ENCODE results near the gene CELF3. TPM values are rescaled to one million over a fixed set of nuclear protein-coding genes. Genes with fewer than 3 reads are reported as not detected.

CELF3 gene
- total RNA-seq, 1 experiment from 2014 or later: 0.07 TPM

DNA sequence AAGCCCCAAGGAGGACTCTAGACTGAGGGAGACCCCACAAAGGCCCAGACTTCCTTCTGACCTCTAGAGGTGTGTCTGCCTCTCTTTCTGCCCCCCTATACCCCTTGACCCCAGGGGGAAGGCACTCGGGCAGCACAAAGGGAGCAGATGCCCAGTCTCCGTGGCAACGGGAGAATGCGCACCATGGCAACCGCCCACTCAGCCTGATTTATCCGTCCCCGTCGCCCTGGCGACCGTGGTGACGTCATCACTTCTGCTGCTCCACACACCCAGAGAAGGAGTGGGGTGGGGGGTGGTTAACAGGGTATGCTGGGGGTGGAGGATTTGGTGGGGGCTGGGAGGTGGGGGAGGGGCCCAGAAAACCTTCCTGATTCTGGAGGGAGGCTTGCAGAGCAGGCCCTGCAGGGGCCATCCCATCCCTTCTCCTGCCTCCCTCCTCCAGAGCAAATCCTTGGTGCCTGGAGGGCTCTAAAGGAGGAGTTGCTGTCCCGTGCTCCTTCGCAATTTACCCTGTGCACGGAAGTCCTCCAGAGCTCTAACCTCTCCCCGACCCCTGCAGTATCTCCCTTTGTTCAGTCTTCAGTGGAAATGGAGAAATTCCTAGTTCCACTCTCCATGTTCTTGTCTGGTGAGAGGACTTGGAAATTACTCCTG lies 6.3 kb downstream of the CELF3 start:
- no peaks in the 10 kb centered on the region for H3K36me3 ChIP-seq (ENCODE audit: low read depth, low read length)
- H3K79me2 ChIP-seq (ENCODE audit: low read length): no peaks in the 10 kb centered on the region
- no peak overlapping the region for H3K4me2 ChIP-seq (ENCODE audit: low read length)
- intact Hi-C loops (cut with micrococcal nuclease): no loop called here
- no peak for ATAC-seq
- TF ChIP-seq EZH2phosphoT487 (IDR thresholded peaks at IDR 0.05; ENCODE audit: borderline replicate concordance, low read length) (no peak), EZH2 (IDR thresholded peaks at IDR 0.05; ENCODE audit: low read length, unreplicated experiment) (no peak)
- TF ChIP-seq, protein P1, sequence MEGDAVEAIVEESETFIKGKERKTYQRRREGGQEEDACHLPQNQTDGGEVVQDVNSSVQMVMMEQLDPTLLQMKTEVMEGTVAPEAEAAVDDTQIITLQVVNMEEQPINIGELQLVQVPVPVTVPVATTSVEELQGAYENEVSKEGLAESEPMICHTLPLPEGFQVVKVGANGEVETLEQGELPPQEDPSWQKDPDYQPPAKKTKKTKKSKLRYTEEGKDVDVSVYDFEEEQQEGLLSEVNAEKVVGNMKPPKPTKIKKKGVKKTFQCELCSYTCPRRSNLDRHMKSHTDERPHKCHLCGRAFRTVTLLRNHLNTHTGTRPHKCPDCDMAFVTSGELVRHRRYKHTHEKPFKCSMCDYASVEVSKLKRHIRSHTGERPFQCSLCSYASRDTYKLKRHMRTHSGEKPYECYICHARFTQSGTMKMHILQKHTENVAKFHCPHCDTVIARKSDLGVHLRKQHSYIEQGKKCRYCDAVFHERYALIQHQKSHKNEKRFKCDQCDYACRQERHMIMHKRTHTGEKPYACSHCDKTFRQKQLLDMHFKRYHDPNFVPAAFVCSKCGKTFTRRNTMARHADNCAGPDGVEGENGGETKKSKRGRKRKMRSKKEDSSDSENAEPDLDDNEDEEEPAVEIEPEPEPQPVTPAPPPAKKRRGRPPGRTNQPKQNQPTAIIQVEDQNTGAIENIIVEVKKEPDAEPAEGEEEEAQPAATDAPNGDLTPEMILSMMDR (conservative IDR thresholded peaks at IDR 0.05; ENCODE audit: low read depth, low read length): no peak
- H3K4me1 ChIP-seq (ENCODE audit: insufficient read depth, low read length): no peaks in the 10 kb centered on the region
- H3K9me2 ChIP-seq (replicated peaks; ENCODE audit: low read length): no peaks in the 10 kb centered on the region
- H3K9ac ChIP-seq (ENCODE audit: low read length): no peak overlapping the region
- H3F3A ChIP-seq (ENCODE audit: low read length, unreplicated experiment): no peaks in the 10 kb centered on the region
- no peak overlapping the region for H2AFZ ChIP-seq (ENCODE audit: low read length)
- H3K27ac ChIP-seq (ENCODE audit: low read length): no peak overlapping the region
- ChIA-PET CTCF (no interaction called here), POLR2A (ENCODE audit: unreplicated experiment) (no interaction called here)
- H4K20me1 ChIP-seq (ENCODE audit: low read length): no peaks in the 10 kb centered on the region
- no peaks in the 10 kb centered on the region for H3K27me3 ChIP-seq (ENCODE audit: low read length)
- BruUV-seq (replicated peaks): no TSS peak
- H3K9me3 ChIP-seq (ENCODE audit: low read length): no peaks in the 10 kb centered on the region
- no peak overlapping the region for H3K4me3 ChIP-seq (ENCODE audit: low read length)
- DNase-seq: no peak

DNA sequence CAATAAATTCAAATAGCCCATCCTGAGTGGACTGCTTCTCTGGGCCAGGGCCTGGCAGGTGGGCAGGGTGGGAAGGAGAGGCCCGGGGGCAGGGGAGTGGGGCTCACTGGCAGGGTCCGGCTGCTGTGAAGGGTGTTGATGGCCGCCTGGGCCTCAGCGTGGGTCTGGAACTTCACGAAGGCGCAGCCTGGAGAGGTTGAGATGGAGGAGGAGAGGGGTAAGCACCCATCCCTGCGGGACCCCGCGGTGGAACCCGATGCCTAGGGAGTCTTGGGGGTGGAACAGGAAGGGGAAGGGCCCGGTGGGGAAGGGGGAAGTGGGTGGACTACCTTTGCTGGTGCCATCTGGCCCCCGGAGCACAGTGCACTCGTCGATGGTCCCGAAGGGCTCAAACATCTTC lies 7.7 kb downstream of the CELF3 start:
- CTCF ChIA-PET: no interaction called here
- intact Hi-C loops (cut with micrococcal nuclease): no loop called here
- Histone ChIP-seq H3K36me3 (ENCODE audit: low read depth, low read length) (no peaks in the 10 kb centered on the region), H3K4me2 (ENCODE audit: low read length) (no peak overlapping the region), H3K4me1 (ENCODE audit: insufficient read depth, low read length) (no peaks in the 10 kb centered on the region), H3K9ac (ENCODE audit: low read length) (no peak overlapping the region), H3K79me2 (ENCODE audit: low read length) (no peaks in the 10 kb centered on the region), H3K4me3 (ENCODE audit: low read length) (no peak overlapping the region), H3K9me2 (replicated peaks; ENCODE audit: low read length) (no peaks in the 10 kb centered on the region), H3F3A (ENCODE audit: low read length, unreplicated experiment) (no peaks in the 10 kb centered on the region), H3K9me3 (ENCODE audit: low read length) (no peaks in the 10 kb centered on the region), H3K27me3 (ENCODE audit: low read length) (no peaks in the 10 kb centered on the region), H2AFZ (ENCODE audit: low read length) (no peak overlapping the region), H3K27ac (ENCODE audit: low read length) (no peak overlapping the region), H4K20me1 (ENCODE audit: low read length) (no peaks in the 10 kb centered on the region)
- POLR2A ChIA-PET (ENCODE audit: unreplicated experiment): no interaction called here
- no peak for ATAC-seq
- BruUV-seq (replicated peaks): no TSS peak
- TF ChIP-seq EZH2 (IDR thresholded peaks at IDR 0.05; ENCODE audit: low read length, unreplicated experiment): no peak
- no peak for TF ChIP-seq EZH2phosphoT487 (IDR thresholded peaks at IDR 0.05; ENCODE audit: borderline replicate concordance, low read length)
- TF ChIP-seq, protein P1 (conservative IDR thresholded peaks at IDR 0.05; ENCODE audit: low read depth, low read length): no peak
- no peak for DNase-seq

DNA sequence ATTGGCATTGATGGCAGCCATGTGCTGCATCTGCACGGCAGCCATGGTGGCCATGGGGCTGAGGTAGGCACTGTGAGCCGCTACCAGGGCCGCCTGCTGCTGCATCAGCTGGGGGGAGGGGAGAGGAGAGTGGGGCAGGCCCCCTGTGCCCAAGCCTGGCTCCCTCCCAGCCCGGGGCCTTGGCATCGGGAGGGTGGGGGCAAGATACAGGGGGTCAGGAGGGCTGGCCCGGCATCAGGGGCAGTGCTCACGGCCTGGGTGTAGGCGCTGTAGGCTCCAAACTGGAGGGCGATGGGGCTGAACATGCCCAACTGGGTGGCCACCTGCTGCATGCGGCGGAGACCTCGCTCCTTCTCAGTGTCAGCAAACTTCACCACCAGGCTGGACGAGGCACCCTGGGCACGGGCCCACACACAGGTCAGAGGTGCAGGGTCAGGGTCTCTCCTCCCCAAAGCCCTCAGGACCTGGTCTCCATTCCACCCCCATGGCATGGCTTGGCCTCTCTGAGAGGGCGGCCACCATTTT lies 9.0 kb downstream of the CELF3 start:
- no peaks in the 10 kb centered on the region for H4K20me1 ChIP-seq (ENCODE audit: low read length)
- no peaks in the 10 kb centered on the region for H3K27me3 ChIP-seq (ENCODE audit: low read length)
- ChIA-PET POLR2A (ENCODE audit: unreplicated experiment) (interaction anchor here (0.5 kb wide), 1 partner anchor 288 kb away, joined by 10 read pairs; no protein-coding TSS in a partner anchor), CTCF (no interaction called here)
- ATAC-seq (no peak), DNase-seq (no peak)
- no peaks in the 10 kb centered on the region for H3F3A ChIP-seq (ENCODE audit: low read length, unreplicated experiment)
- H3K9me3 ChIP-seq (ENCODE audit: low read length): no peaks in the 10 kb centered on the region
- H3K9me2 ChIP-seq (replicated peaks; ENCODE audit: low read length): no peaks in the 10 kb centered on the region
- no TSS peak for BruUV-seq (replicated peaks)
- no peaks in the 10 kb centered on the region for H3K79me2 ChIP-seq (ENCODE audit: low read length)
- intact Hi-C loops (cut with micrococcal nuclease): no loop called here
- H3K4me2 ChIP-seq (ENCODE audit: low read length): no peak overlapping the region
- no peak overlapping the region for H3K9ac ChIP-seq (ENCODE audit: low read length)
- no peak overlapping the region for H3K4me3 ChIP-seq (ENCODE audit: low read length)
- H2AFZ ChIP-seq (ENCODE audit: low read length): no peak overlapping the region
- H3K27ac ChIP-seq (ENCODE audit: low read length): no peak overlapping the region
- no peaks in the 10 kb centered on the region for H3K36me3 ChIP-seq (ENCODE audit: low read depth, low read length)
- TF ChIP-seq EZH2 (IDR thresholded peaks at IDR 0.05; ENCODE audit: low read length, unreplicated experiment) (no peak), EZH2phosphoT487 (IDR thresholded peaks at IDR 0.05; ENCODE audit: borderline replicate concordance, low read length) (no peak)
- TF ChIP-seq, protein P1 (conservative IDR thresholded peaks at IDR 0.05; ENCODE audit: low read depth, low read length): no peak
- no peaks in the 10 kb centered on the region for H3K4me1 ChIP-seq (ENCODE audit: insufficient read depth, low read length)

All from PC-3 (cell line).